HG02970 (cell line): ENCODE results near the gene CAPN8.
A peak's percentile ranks its signal among the peaks of the same experiment; 100 is the strongest.

Source experiments
- ATAC-seq: cut with Tn5 transposase; IDR thresholded peaks from one replicate; pipeline ENCODE4 v1.9.1; 2021; ENCODE audit warnings: mild to moderate bottlenecking, moderate library complexity, moderate number of reproducible peaks; ENCODE audit not compliant: unreplicated experiment, low FRiP score

CAPN8 gene

DNA sequence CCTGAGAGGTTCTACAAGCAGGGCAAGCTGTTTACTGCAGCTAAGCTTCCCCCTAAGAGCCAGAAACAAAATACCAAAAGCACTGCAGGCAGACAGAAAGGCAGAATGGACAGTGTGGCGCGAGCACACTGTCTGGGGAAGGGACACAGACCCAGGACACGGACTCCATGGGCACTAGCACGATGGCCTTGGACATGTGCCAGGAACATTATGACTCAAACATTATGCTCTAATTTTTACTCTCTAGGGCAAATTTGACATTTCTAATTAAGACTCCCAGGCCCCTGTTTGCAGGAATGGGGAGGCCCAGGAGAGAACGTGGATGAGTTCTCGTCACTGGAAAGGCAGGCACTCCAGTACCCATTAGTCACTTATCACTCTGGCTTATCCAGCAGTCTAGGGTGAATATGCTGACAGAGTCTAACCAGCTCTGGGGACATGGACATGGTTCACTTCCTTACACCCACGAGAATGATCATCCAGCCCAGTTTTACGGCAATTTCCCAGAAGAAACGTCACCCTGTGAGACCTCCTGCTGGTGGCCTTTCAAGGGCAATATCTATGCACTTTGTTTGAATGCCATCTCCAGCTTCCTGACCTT is 45.1 kb downstream of the CAPN8 start:
- ATAC-seq: no peak

DNA sequence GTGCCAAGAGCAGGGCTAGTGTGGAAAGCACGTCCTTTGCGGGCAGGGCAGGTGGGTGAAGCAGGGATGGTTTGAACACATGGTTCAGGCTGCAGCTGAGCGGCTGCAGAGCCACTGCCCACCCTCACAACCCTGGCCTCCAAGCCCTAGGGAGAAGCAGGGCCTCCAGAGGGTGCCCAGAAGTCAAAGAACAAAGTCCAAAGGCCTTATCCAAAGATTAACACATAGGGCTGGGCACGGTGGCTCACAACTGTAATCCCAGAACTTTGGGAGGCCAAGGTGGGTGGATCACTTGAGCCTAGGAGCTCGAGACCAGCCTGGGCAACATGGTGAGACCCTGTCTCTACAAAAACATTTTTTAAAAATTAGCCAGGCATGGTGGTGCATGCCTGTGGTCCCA is 46.8 kb downstream of the CAPN8 start:
- ATAC-seq: no peak

DNA sequence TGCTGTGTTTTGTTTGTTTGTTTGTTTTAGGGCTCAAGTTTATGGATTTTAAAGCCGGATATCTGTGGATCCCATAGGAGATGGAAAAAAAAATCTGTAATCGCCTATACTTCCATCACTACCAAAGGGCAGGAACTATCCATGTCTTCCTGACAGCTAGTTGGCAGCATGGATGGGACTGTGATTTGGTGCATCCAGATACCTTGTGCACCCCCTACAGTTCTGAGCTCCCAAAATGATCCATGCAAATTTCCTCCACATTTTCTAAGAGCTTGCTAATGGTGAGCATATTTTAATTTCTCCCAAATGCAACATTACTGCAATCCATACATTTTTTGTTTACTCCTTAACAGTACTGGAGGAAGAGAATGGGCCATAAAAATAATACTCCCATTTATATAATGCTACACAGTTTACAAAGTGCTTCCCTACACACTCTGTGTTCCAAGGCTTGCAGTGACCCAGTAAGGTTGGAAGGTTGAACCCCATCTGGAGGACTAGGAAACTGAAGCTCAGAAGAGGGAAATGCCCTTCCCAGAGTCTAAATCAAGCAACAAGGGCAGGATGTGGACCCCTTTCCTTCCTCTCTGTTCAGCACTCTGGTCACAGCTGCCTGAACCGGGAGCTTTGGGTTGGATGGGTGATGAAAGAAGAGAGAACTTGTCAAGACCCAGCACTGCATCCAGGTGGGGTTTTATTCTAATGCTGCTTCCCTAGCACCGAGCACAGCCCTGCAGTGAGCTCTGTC is 48.0 kb downstream of the CAPN8 start:
- no peak for ATAC-seq

DNA sequence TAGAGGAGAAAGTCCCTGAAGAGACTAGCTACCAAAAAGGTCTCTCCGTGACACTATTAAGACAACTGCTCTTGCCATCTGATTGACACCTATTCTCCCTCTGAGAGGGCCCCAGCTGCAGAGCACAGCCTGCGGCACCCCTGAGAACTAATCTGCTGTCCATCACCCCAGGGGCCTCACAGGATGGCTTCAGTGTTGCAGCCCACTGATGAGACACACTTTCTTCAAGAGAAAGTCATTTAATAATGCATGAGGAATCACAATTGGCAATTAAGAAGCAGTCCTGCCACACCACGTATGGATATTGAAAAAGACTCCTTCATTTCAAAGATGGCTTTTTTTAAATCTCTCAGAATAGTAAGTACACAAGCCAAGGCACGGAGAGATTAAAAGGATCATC is 48.9 kb downstream of the CAPN8 start:
- ATAC-seq: no peak

DNA sequence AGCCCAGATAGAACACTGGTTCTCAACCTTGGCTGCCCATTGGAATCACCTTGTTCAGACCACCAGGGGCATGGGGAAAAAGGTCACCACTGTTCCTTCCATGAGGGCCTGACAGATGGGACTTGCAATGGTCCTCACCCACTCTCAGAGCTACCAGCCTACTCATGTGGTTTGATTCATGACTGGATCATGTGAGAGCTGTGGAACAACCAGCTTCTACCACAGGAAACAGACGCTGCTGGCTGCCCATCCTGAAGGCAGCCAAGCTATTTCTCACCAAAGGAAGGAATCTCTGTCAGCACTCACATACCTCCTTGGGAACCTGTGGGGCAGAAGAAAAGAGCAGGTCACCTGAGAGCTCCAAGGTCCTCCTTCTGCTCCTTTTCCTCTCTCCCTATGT is 53.6 kb downstream of the CAPN8 start:
- ATAC-seq: no peak

DNA sequence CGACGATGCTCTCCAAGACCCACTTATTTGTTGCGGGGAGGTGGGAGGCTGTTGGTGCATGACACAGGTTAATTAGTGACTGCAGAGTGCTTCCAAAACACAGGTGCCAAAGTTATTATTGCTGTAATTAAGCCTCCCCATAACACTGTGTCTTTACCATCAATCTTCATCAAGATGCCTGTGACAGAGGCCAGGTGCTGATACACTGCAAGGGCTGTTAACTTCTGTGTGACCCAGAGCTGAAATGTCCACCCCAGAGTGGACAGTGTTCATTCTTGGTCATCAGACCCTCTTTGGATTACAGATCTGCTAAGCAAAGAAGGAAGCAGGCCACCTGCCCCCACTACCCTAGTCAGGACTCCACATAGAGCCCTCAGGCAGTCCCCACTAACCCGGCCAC is 55.5 kb downstream of the CAPN8 start:
- ATAC-seq: no peak

DNA sequence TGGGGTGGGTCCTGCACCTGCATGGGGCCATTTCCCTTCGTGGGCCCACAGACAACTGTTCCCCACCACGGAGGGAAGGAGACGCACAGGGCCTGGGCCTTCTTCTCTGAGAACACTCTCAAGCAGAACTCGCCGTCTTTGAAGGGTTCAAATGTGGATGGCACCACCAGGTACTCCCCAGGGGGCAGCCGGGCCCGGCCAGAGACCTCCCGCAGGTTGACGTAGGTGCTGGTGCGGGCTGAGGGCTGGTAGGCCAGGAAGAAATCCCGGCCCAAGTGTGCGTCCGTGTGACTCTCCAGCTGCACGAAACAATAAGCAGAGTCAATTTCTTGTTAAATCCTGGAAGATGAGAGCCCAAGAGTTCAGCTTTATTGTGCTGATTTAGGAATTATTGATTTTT is 56.4 kb downstream of the CAPN8 start:
- ATAC-seq: no peak

DNA sequence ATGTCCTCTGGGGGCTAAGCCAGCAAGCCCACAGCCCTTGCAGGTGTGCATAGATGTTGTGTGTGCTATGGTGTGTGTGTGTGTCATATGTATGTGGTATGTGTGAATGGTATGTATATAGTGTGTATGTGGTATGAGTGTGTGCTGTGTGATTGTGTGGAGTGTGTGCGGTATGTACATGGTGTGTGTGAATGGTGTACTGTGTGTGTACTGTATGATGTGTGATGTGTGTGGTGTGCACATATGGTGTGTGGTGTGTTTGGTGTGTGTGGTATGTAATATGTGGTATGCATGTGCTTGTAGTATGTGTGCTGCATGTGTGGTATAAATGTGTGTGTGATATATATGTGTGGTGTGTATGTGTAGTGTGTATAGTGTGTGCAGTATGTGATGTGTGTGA is 107.0 kb downstream of the CAPN8 start:
- no peak for ATAC-seq

DNA sequence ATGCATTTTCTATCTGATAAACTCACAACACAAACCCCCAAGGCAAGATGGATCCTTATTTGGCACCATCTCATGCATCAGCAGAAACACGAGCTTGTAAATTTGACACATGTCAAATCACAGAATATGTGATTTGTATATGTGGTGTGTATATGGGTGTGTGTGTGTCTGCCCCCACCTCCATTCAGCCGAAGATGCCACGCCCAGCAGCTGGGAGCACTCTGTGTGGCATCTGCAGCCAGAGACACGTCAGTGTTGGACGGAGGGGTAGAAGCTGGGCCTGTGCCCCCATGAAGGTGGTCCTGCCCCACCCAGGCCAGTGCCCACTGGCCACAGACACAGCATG is 108.4 kb downstream of the CAPN8 start:
- no peak for ATAC-seq

DNA sequence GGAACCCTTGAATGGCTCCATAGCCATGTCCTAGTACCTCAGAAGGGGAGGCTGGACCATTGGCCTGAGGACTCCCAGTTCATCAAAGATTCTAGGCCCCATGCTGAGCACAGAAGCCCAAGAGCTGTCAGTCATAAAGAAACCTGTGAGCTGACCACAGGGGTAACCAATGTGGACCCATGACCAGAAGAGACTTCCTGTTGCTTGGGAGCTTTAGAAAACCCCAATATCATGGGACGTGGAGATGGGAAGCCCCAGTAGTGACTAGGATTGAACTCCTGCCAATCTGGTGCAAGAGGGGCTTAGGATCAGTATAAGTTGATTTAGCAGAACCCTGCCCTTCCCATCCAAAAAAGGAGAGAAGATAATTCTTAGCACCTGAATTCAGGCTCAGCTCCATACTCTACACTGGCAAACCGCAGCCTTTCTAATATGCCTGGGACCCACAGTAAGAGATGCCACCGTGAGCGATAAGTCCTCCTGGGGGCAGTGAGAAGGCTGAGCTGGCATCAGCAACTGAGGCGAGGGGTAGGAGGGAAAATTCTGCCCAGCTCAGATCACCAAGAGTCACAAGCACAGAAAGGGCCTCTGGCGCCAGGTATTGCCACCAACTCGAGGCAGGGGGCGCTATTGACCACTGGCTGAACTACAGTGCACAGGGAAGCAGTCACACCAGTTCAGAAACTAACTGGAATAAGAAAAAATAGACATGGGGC is 108.9 kb downstream of the CAPN8 start:
- peak; percentile 67 for ATAC-seq

DNA sequence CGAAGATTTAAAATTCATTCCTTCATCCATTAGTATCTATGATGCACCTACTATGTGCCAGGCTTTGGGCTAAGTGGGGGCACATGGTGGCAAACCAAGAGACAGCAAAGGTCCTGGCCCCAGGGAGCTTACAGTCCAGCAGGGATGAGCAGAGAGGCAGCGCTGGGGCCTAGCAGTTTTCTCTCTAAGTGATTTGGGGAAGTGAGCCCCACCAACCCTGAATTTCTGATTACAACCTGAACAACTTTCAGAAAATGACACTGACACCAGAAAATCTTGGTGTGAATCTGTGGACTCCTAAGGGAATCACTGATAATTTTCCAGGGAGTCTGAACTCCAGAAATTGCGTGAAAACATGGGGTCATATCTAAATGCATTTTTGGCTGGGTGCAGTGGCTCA is 111.5 kb downstream of the CAPN8 start:
- no peak for ATAC-seq

DNA sequence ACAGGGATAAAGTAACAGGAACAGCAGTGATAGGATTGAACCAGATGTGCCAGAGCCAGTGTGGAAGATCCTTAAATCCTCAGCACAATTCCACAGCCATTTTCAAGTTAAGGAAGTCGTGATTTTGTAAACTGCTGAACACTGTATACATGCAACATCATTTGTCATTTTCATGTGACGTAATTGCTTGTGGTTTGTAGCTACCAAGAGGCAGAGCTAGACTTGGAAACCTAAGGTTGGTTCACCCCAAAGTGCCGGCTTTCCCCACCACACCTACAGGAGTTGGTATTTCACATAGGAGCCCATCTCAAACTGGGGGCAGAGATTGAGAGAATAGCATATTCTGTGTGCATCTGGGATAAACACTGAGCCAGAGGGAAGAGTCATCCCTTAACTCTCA is 113.9 kb downstream of the CAPN8 start:
- ATAC-seq: no peak

DNA sequence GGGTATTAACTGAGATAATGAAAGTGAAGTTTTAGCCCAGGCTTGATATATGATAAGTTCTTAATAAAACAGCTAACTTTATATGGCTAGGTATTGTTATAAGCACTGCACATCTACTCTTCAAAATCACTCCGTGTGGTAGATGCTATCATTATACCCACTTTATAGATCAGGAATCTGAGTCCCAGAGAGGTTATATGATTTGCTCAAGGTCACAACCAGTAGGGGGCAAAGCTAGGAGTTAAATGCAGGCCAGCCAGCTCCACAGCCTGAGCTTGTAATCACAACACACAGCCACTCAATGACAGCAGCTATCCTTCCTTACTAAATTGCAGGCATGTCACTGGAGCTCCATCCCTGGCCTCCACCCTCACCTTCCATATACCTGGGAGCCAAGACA is 115.8 kb downstream of the CAPN8 start:
- no peak for ATAC-seq

DNA sequence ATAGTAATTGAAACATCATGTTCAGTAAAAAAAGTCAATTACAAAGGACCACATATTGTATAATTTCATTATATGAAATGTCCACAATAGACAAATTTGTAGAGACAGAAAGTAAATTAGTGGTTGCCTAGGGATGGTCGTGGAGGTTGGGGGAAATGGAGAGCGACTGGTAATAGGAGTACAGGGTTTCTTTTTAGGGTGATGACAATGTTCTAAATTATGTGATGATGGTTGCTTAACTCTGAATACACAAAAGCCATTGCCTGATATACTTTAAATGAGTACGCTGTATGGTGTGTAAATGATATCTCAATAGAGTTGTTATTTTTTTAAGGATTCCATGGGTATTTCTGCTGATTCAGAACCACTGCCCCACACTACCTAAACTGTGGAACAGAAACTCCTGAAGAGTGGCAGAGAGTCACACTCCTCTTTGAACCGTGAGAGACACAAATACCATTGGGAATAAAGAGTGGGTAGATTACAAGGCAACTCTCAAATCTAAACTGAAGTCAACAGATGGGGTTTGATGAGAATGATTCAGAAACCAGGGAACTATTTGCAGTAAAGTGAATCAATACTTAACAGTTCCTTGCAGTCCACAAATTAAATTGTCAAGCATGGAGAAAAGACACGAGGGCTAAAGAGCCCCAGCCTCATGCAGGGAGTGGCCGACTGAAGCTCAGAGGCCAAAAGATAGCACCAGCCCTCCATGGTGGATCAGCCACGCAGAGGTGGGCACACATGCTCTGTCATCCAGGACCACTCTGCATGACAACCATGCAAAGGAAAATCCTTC is 118.0 kb downstream of the CAPN8 start:
- no peak for ATAC-seq

DNA sequence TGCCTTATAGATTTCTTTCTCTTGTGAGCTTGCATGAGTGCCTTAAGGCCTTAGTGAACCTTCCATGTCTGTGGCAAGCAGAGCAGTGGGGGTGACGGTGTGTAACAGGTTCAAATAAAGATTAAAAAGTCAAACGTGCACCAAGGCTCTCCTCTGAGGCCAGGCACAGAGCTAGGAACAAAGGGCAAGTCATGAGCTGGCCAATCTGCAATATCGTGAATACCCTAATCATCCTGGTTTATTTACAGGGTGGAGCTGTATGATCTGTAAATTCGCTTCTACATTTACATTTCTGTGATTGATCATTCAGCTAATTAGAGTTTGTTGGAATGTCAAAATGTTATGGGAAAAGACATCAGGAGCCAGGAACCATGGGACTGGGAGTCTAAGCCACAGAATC is 120.2 kb downstream of the CAPN8 start:
- ATAC-seq: no peak

DNA sequence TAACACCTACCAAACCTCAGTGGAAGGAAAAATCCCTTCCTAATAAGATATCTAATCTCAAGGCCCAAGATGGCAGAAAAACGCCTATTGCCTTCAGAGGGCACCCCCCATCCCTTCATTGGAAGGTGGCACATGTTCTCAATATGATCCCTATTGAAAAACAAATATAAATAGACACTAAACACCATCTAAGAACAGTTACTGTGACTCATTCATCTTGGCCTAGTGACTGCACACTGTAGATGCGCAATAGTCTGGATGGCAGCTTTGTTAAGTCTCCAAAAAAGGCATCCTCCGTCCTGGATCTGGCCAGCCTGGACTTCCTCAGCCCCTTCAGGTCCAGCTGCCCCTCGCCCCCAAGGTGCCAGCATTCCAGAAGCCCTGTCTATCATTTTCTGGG is 121.9 kb downstream of the CAPN8 start:
- no peak for ATAC-seq

DNA sequence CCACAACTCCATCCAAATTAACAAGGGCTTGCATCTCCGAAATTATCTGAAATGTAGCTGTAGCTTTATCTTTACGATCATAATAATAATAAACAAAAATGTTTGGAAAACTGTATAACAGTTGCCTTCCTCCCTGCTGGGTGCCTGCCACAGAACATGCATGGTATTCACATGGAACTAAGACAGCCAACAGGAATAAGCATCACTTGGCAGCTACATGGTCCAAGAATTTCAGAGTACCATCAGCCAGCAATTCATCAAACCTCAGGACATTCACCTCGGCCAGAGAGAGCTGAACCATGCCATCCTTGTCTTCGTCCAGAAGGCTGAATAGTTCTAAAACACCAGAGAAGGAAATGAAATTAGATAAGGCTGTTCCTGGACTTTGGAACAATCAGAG is 122.7 kb downstream of the CAPN8 start:
- ATAC-seq: no peak

DNA sequence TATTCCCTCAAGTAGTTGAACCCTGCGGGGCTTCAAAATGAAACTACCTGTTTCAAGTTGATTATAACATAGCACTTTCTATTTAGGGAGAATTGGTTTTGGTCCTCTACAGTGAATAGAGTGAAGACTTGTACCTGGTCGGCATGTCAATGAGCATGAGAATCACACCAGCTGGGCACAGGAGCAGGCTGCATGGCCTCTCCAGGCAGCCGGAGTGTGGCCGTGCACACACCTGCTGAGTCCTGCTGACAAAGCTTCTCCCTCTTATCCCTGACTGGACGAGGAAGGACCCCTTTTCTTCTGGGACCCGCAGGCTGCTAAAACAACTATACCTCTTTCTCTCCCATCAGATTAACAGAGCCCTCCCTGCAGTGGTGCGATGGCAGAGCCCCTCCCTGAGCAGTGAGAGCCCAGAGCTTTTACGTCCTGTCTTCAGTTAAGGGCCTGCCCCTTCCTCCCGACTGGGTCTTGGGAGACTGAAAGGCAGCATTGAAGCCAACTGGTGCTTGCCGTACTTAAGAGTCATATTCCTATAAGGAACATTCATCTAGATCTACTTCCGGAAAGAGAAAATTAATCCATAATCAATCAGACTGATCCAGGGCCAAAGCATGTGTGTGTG is 124.9 kb downstream of the CAPN8 start:
- ATAC-seq: no peak

DNA sequence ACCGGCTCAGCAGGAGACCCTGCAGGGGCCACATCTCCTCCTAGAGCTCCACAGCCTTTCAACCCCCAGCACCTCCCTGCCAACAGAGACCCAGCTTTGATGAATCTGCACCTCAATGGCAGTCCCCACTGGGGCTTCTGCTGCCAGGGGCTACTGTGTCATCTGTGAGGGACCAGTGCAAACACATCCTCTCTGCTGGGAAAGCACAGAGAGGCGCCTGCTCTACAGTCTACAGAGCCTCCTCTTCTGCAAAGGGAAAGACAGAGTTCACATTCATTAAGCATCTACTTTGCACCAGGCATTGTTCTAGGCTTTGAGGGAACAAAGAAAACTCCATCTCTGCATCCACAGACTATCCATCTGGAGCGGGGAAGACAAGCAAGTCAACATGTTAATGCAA is 125.8 kb downstream of the CAPN8 start:
- no peak for ATAC-seq

DNA sequence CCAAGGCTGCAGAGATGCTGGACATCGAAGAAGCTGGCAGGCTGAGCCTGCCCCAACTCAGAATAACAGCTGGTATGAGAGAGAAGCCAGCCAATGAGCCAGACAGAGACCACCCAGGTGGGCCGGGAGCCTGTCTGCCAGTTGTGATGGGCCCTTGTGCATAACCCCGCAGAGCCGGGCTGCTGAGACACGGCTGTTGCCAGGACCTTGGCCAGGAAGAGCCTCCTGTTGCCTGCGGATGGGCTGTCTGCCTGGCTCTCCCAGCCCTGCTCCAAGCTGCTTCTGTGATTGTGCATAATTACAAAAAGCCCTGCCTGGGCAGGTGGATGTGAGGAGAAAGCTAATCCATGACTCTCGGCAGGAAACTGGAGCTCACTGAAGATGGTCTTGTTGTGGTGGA is 126.5 kb downstream of the CAPN8 start:
- no peak for ATAC-seq

DNA sequence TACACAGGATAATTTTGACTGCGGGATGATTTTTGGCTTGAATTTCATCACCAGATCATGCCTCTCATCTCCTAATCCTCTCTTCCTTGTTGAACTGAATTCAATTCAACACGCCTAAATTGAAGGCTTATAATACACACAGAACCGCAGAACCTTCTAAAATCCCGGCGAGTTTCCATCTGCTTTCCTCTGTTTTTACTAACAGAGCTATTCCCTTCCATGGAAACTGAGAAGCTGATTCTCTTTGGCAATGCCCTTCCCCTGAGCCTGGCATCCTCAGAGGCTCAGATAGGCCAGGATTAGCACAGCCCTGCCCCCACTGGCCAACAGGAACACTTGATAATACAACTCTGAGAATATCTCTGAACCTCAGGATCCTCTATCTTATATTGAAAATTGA is 130.2 kb downstream of the CAPN8 start:
- ATAC-seq: no peak
